Fibroblast of villous mesenchyme (primary cell): ENCODE measurements around the gene DNM2. TPM values are rescaled to one million over a fixed set of nuclear protein-coding genes. Genes with fewer than 3 reads are reported as not detected.
"Not testable (repeated sequence)": the region's sequence is repeated elsewhere in the genome, so short reads cannot be mapped to it uniquely, and the experiment has no call there.

Experiments
- DNase-seq: peaks from one replicate; pipeline ENCODE4 v3.0.0-alpha.2; 2010; ENCODE audit warnings: low read depth
- H3K4me3 ChIP-seq: 2 replicates; pipeline ENCODE4 v1.5.1; 2011; ENCODE audit warnings: low read depth, mild to moderate bottlenecking, low read length
- total RNA-seq: library from RNA; depleted of rRNA; stranded (reverse); fragments of >200 nt; gene quantifications from 2 replicates; pipeline ENCODE4 v1.2.3, GENCODE V29; 2012
- TF ChIP-seq, protein P1 (sequence below): IDR thresholded peaks from 2 replicates; pipeline ENCODE4 v1.5.1; 2012; ENCODE audit warnings: low read depth, mild to moderate bottlenecking, low read length; ENCODE audit not compliant: insufficient read depth

The DNM2 gene
- total RNA-seq, 1 donor = 101 TPM

- TF ChIP-seq, protein P1, sequence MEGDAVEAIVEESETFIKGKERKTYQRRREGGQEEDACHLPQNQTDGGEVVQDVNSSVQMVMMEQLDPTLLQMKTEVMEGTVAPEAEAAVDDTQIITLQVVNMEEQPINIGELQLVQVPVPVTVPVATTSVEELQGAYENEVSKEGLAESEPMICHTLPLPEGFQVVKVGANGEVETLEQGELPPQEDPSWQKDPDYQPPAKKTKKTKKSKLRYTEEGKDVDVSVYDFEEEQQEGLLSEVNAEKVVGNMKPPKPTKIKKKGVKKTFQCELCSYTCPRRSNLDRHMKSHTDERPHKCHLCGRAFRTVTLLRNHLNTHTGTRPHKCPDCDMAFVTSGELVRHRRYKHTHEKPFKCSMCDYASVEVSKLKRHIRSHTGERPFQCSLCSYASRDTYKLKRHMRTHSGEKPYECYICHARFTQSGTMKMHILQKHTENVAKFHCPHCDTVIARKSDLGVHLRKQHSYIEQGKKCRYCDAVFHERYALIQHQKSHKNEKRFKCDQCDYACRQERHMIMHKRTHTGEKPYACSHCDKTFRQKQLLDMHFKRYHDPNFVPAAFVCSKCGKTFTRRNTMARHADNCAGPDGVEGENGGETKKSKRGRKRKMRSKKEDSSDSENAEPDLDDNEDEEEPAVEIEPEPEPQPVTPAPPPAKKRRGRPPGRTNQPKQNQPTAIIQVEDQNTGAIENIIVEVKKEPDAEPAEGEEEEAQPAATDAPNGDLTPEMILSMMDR = no peak
- H3K4me3 ChIP-seq = no peak overlapping the region
- DNase-seq = no peak
Measured at GRCh38 chr19:10866495-10866894, 148.6 kb downstream of the DNM2 start.

DNA sequence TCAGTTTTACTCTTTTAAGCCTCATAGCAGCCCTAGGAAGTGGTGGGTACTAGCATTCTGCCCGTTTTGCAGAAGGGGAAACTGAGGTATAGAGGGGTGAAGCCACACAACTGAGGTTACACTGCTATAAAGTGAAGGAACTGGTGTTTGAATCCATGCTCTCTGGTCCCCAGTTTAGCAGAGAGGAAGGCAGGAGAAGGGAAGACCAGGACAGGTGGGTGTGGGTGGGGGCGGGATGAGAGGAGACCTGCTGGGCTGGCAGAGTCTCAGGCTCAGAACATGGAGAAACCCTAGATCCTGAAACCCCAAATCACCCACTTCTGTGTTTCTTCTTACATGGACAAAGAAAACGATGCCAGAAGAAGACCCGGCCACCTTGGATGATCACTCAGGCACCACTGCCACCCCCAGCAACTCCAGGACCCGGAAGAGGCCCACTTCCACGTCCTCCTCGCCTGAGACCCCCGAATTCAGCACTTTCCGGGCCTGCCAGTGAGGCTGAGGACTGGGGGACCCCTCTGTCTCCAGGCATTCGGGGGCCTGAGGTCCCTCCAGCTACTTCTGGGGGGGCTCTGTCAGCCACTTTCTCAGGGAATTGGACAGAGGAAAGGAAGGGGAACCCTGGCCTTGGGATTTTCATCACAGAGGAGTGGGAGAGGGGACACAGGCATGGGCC is 151.1 kb downstream of the DNM2 start:
- no peak overlapping the region for H3K4me3 ChIP-seq
- no peak for DNase-seq
- TF ChIP-seq, protein P1 = no peak

DNA sequence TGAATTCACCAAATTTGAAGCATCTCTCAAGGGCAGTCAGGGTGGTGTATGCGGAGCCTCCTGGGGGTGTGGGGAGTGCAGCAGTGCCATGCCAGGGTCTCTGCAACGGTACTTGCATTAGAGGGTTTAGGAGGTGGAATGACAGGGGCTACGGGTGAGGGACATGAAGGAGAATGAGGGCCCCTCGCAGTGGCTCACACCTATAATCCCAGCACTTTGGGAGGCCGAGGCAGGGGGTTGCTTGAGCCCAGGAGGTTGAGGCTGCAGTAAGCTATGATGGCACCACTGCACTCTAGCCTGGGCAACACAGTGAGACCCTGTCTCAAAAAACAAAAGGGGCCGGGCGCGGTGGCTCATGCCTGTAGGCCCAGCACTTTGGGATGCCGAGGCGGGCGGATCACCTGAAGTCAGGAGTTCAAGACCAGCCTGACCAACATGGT is 152.0 kb downstream of the DNM2 start:
- not testable (repeated sequence) for H3K4me3 ChIP-seq, DNase-seq

GRCh38 chr19:10870501-10870954 is 152.6 kb downstream of the DNM2 start:
- TF ChIP-seq, protein P1 = no peak
- DNase-seq = no peak
- H3K4me3 ChIP-seq = peak overlapping the region; percentile 50

- peak; percentile 99 for DNase-seq
- H3K4me3 ChIP-seq = peak within 1 kb of the TSS; percentile 93
- TF ChIP-seq, protein P1 = peak; percentile 45
Measured at GRCh38 chr19:10870955-10871603, 153.2 kb downstream of the DNM2 start, which contains the start of gene CARM1. TSS of gene CARM1 (plus strand) at chr19:10871553. CDS start at chr19:10871703, 150 bp downstream.

GRCh38 chr19:10871711-10872545 is 154.0 kb downstream of the DNM2 start:
- TF ChIP-seq, protein P1 = peak; percentile 12
- no peak for DNase-seq
- peak overlapping the region; percentile 93 for H3K4me3 ChIP-seq
